HG03558 (cell line): ENCODE results near the gene BUB1B.

Experiments
- ATAC-seq: cut with Tn5 transposase; IDR thresholded peaks from one replicate; pipeline ENCODE4 v1.9.1; 2021; ENCODE audit warnings: moderate number of reproducible peaks; ENCODE audit not compliant: unreplicated experiment; ENCODE audit errors: extremely low read depth

BUB1B gene

GRCh38 chr15:40270246-40270995 is 109.6 kb downstream of the BUB1B start:
- ATAC-seq: no peak
